SW 1271 (cell line): Measurements from ENCODE around the gene KCTD21.
"Not testable (repeated sequence)": the region's sequence is repeated elsewhere in the genome, so short reads cannot be mapped to it uniquely, and the experiment has no call there.

ENCODE experiments used
- DNase-seq, 2 experiments: peaks; one replicate each; lab custom pipeline; 2025; lab: John Stamatoyannopoulos, UW

KCTD21 gene

DNA sequence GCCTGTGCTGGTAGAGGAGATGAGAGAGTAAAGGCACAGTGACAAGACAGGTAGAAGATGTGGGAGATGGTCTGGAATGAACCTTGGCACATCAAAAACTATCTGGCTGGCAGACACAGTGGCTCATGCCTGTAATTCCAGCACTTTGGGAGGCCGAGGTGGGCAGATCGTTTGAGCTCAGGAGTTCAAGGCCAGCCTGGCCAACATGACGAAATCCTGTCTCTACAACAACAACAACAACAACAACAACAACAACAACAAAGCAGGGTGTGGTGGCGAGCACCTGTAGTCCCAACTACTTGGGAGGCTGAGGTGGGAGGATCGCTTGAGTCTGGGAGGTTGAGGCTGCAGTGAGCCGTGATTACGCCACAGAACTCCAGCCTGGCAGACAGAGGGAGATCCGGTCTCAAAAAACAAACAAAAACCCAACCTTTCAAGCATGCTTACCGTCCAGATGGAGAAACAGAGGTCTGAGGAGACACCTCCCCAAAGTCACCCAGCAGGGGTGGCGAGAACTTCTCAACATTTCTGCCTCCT is 11.8 kb downstream of the KCTD21 start:
- no peak for DNase-seq

DNA sequence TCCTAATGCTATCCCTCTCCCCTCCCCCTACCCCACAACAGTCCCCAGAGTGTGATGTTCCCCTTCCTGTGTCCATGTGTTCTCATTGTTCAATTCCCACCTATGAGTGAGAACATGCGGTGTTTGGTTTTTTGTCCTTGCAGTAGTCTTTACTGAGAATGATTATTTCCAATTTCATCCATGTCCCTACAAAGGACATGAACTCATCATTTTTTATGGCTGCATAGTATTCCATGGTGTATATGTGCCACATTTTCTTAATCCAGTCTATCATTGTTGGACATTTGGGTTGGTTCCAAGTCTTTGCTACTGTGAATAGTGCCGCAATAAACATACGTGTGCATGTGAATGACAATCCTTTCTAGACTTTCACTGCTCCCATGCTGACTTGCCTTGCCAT is 12.6 kb downstream of the KCTD21 start:
- DNase-seq, result not testable (repeated sequence)

DNA sequence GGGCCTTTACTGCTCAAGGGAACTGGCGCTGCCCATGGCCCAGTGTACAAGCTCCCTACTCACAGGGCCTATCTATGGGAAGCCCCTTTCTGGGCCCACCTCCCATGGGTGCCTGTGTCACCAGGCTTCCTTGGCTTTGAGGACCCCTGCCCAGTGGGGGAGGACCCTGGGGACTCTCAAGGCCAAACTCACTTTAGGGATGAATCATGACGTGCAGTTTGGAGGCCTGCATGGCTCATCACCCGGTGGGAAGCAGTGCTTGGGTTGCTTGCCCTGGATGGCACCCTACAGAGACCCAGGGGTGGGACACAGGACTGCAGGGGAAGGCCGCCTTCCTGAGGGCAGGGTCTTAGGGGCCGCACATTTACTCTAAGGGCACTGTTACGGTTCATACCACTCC is 16.5 kb downstream of the KCTD21 start:
- DNase-seq, result no peak

DNA sequence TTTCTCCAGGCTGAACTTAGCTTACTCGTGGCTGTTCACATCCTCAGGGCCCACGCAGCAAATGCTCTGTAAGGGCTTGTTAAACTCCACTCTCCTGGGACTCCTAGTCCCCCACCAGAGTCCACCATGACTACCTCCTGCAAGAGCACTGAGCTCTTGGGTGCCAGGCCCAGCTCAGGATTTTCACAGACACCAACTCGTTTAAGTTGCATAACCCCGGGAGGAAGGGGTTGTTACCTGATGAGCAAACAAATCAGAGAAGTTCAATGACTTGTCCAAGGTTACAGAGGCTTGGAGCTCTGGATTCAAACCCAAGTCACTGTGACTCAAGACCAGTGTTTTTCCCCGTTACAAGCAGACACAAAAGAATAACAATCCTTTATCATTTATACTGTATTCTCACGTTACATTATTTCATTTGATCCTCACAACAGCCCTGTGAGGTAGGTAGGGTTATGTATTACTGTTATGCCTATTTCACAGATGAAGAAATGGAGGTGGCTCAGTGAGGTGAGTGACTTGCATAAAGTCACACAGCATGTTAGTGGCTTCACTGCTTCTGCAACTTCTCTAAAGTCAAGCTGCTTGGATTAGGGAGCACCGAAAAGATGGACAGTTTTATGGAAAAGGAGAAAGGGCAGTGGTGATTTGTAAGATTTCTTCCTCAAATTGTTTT is 17.4 kb downstream of the KCTD21 start:
- no peak for DNase-seq

DNA sequence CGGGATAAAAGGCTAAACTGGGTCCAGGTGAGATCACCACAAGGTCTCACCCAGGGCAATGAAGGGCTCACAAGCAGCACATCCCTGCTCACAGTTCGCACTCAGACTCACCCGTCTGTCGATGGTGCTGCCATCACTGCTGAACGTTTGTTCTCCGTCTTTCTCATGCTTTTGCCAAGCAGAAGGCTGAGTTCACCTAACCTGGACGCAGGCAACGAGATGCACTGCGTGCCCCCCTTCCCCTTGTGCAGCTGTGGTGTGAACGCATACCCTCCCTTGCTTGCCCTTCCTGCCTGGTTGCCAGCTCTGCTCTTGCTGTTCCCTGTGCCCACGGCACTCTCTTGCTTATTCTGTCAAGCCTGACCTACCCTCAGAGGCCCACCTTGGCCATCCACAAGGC is 18.0 kb downstream of the KCTD21 start:
- DNase-seq, result no peak

DNA sequence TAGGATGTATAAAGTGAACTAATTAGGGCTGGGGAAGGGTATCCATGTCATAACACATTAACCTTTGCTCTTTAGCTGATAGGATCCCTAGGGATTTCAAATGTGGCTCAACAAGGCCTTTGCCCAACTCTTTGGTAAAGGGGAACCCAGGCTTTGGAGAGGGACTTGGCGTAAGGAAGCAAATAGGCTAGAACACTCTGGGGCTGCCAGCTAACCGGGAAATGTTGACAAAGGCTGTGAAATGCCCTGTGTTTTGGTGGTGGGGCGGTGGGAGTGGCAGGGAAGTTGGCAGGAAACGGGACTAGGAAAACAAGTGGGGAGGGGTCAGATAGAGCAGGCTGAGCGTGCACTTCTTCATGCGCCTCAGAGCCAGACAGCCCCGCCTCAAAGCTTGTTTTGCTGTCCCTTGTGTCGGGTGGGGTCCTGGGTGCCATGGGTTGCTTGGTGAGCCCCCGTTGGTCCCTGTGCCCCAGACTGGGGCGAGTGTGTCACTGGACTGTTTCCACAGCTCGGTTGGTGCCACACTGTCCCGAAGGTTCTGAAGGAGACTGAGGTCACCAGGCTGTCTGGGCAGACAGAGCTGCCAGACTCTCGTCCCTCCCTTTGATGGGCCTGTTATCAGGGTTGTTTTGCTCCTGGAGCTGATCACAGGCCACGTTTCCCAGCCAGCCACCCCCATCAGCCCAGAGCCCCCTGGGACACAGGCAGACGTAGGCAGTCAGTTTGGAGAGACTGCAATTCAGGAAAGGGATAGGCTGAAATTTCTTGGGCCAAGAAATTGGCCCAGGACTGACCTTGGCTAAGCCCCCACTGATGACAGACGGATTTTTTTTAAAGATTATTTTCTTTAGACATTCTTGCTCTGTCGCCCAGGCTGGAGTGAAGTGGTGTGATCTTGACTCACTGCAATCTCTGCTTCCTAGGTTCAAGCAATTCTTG is 19.6 kb downstream of the KCTD21 start:
- DNase-seq, result no peak

DNA sequence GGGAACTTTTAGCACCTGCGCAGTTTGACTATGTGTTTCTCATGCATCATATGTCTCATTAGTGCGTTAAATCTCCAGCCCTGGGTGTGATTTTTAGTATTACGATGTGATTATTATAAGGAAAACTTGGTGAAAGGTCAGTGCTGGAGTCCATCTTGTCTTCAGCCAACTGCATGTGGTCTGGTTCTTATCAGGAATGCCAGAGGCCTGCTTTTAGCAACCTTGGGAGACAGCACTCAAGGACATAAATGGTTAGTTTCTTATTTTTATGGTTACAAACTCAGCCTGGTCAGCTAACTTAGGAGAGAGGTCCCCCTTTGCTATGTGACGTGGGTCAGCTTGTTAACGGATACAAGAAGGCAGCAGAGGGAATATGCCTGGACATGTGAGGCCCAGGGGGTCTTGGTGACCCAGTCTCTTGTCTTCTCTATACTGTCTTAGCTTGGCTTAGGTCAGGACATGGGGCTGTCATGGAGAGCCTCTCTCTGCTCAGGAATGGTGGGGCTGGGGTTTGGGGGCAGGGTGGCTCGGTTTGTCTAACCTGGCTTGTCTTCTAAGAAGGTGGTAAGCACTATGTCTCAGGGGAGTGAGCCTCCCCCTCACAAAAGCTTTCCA is 21.5 kb downstream of the KCTD21 start:
- no peak for DNase-seq

DNA sequence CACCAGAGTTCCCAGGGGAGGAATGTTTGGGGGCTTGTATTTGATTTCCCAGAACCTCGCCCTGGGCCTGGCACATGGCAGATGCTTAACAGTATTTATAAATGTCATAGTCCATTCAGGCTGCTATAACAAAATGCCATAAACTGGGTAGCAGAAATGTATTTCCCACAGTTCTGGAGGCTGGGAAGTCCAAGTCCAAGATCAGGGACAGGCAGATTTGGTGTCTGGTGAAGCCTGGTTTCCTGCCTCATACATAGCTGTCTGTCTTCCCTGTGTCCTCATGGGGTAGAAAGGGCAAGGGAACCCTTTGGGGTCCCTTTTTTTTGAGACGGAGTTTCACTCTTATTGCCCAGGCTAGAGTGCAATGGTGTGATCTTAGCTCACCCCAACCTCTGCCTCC is 24.0 kb downstream of the KCTD21 start:
- no peak for DNase-seq

DNA sequence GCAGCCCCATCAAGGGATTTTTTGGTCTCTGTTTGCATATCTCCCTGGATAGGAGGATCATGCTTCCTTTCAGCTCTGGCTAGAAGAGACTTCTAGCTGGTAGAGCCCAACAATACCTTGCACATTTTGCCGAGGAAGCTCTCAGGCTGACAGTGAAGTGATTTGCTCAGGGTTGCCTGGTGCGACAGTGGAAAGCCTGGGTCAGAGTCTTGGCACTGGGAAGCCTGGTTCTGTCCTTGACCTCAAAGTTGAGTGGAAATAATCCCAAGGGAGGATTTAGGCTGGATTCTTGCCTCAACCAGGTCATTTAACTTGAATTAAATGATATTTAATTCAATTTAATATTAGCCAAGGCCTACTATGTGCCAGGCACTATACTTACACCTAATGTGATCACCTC is 24.6 kb downstream of the KCTD21 start:
- no peak for DNase-seq

DNA sequence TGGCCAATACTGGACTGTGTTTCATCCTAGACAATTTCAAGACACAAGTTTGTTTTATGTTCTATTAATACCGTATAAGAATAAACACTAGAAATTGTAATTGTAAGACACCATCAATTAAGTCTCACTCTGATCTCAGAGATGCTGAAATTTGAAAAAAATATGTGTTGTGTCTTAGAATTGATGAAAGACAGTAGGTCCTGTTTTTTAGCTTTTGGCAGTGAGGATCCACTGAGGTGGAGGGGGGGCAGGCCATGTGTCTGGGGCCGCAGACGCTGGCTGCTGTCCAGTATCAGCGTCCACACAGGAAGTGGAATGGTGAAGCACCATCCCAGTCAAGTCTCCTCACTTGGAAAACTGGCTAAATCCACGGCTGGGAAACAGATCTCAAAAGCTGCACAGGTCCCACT is 26.5 kb downstream of the KCTD21 start:
- no peak for DNase-seq

DNA sequence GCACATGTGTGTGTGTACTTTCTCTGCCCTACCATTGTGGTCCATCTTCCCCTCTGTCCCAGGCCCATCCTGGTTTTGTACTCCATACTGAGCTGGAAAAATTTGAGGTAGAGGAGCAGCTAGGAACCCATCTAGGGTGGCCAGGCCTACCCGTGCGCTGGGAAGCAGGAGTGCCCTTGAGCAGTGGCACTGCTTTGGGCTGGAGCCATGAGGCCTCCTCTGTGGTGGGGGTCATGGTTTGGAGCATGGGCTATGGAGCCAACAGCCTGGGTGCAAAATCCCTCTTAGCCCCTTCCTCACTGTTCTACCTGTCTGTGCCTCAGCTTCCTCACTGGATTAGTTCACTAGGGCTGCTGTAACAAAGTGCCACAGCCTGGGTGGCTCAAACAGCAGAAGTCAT is 27.1 kb downstream of the KCTD21 start:
- no peak for DNase-seq

DNA sequence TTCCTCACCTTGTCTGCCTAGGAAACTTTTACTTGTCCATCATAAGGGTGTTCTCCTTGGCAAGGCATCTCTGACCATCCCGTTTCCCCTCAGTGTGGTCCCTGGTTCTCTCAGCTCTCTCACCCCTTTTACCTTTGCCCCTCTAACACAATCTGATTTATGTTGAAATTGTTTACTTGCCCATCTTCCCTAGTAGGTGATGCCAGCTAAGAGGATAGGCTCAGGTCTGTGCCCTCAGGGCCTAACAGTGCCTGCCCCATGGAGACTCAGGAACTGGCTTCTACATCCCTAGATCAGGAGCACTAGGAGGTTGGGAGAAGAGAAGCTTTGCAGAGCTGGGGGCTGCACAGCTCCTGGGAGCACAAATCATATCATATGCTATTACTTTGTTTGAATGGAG is 27.9 kb downstream of the KCTD21 start:
- no peak for DNase-seq

DNA sequence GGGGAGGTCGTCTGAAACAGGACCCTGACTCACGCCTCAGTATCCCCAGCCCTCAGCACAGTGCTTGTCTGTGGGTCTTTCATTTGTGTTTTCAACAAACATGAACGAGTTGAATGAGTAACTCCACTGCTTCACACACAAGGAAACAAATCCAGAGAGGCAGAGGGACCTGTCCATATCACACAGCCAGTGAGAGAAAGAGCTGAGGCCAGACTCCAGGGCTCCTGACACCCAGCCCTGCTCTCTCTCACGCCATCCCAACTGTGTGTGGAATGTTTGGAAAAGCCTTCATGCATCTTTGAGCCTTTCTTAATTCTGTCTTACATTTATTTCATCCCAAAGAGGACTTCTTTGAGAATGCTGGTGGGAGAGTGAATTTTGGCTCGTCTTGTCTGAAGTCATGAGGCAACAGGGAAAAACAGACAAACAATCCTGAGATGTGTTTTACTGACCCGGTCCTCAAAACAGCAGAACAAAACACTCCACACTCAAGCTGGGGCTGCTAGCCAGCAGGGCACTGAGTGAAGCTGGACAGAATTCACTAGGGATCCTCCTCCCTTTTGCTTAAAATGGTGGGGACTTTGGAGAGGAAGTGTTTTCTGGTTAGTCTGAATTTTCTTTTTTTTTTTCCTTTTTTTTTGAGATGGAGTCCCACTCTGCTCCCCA is 29.3 kb downstream of the KCTD21 start:
- DNase-seq, result no peak

DNA sequence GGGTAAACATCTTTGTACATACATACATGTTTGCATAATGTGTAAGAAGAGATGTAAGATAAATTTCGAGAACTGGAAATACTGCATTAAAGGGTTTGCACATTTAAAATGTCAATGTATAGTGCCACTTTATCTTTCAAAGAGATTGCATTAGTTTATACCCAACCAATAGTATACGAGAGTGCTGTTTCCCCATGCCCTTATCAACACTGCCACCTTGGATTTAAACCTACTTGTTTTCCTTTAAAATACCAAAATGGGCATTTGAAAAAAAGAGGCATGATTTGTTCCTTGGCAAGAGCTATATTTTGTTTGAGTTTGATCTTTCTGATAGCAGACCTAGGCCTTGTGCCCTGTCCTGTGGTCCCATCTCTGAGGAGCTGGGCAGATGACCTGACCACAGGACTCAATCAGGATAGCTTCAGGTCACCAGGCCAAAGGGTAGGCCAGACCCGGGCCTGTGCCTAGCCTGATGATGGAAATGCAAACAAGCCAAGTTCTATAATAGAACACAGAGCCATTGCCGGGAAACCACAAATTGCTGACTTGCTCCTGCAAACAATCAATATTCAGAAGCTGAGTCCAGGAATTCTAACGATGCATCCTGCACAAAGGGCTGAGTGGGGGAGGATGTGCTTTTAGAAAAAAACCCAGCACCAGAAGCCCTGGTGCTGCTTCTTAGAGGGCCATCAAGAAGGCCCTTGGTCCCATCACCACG is 32.1 kb downstream of the KCTD21 start:
- no peak for DNase-seq

DNA sequence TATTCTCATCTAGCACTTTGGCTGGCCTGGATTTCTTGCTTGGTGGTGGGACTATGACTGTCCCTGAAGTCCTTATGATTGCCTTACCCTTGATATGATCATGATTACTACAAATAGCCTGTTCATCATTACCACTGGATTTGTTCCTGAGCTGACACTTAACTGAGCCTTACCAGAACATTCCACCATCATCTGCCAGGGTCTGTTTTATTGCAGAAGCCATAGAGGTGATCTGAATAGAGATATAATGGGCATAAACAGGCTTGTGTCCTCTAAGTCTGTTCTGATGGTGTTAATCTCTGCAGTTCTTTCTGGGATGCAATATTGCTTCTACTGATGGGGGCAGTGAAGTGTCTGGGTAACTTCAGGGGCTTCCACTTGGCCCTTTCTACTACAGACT is 36.6 kb downstream of the KCTD21 start:
- no peak for DNase-seq

DNA sequence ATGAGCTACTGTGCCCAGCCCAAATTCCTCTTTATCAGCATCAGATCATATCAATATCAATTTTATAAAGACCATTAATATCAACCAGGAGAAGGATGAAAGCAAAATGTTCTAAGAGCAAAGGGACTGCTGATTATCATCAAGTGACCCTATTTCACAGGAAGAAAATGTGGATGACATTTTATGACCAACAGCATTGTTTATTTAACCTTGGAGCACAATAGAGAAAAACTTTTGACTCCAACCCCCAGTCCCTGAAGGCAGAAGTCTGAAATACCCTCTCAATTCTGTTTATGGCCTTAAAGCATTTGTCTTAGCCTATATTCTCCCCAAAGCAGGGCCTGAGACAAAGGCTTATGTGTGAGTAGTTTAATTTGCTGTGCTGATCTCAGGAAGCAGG is 37.7 kb downstream of the KCTD21 start:
- DNase-seq, result no peak

DNA sequence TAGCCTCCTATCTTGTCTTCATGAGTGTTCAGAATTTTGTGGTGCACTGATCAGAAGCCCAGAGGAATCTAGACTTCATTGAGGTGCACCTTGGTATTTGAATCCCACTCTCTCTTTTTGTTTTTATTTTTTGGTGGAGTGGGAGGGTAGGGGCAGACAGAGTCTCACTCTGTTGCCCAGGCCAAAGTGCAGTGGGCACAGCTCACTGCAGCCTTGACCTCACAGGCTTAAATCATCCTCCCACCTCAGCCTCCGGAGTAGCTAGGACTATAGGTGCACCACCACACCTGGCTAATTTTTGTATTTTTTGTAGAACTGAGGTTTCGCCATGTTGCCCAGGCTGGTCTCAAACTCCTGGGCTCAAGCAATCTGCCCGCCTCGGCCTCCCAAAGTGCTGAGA is 38.1 kb downstream of the KCTD21 start:
- no peak for DNase-seq

DNA sequence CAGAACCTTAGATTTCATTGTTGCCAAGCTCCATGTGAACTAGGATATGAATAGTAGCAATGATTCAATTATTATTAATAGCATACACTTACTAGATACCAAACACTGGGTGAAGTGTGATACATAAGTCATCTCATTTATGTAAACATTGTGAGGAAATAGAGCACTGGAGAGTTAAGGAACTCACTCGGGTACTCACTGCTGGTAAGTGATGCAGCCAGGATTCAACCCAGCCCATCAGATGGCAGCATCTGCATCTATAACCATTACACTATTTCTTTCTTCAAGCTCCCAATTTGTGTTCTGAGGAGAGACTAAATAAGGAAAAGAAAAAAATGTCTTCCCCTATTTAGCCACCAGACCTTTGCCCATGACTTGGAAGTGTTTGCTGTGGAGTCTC is 38.8 kb downstream of the KCTD21 start:
- no peak for DNase-seq

DNA sequence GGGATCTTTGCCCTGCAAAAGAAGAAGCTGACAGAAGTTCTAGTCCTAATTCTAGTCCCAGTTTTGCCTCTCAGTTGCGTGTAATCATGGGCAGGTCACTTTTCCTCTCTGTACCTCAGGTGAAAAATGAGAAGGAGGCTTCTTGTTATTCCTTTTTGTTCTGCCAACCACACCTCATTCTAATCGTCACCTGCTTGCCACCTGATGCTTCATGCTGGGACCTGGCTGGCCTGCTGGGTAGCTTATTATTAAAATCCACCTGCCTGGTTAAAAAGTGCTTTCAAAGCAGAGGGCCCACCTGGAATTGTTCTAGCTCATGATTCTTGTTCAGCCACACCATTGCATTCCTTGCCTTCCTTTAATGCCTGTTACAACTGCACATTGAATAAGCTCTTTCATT is 40.6 kb downstream of the KCTD21 start:
- DNase-seq, result no peak

DNA sequence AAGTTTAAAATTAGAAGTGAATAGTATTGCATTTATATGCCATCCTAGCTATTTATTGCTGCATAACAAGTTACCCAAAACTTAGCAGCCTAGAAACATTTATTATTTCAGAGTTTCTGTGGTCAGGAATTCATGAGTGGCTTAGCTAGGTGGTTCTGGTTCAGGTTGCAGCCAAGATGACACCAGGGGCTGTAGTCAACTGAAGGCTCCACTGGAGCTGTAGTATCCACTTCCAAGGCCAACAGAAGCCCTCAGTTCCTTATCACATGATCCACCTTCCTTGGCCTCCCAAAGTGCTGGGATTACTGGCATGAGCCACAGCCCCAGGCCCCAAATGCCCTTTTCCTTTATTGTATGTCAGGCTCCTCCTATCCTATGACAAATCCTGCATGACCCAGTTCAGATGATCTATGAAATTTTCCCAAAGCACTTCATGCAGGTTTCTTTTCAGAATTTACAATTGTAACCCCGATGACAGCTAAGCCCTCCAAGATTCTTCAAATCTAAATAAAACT is 42.9 kb downstream of the KCTD21 start:
- DNase-seq, result no peak

DNA sequence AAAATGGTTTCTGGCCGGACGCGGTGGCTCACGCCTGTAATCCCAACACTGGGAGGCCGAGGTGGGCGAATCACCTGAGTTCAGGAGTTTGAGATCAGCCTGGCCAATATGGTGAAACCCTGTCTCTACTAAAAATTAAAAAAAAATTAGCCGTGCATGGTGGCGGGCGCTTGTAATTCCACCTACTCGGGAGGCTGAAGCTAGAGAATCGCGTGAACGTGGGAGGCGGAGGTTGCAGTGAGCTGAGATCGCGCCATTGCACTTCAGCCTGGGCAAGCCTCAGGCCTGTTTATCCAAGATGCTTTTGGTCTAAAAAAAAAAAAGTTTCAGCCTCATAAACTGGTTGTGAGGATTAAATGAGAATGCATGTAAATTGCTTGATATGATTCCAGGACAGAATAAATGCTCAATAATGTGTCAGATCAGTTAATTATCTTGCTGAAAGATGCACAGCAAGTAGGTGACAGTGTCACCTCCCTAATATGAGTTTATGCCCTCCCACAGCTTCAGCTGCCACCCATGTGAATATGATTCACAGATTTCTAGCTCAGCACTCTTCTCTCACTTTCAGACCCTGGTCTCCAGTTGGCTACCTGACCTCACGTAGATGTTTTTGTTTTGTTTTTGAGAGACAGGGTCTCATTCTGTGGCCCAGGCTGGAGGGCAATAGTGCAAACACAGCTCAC is 47.9 kb downstream of the KCTD21 start:
- DNase-seq, result no peak
